Astrocyte of the spinal cord (primary cell): ENCODE data around the gene RBBP7.
"Not testable (repeated sequence)": the region's sequence is repeated elsewhere in the genome, so short reads cannot be mapped to it uniquely, and the experiment has no call there.

Experiments used
- DNase-seq: peaks from one replicate; pipeline ENCODE4 v3.0.0; 2011; ENCODE audit warnings: low read depth, low spot score
- H3K4me3 ChIP-seq: 2 replicates; pipeline ENCODE4 v1.5.1; 2011; ENCODE audit warnings: low read depth, mild to moderate bottlenecking, low read length, moderate library complexity
- in situ Hi-C: cut with HindIII; loops from 2 replicates; pipeline ENCODE4 v1.10.0; 2017; ENCODE audit warnings: low sequenced_read_pairs
- TF ChIP-seq, protein P1 (sequence below): IDR thresholded peaks from 2 replicates; pipeline ENCODE4 v1.5.1; 2012; ENCODE audit warnings: low read depth, mild to moderate bottlenecking, low read length, inconsistent platforms

The RBBP7 gene

DNA sequence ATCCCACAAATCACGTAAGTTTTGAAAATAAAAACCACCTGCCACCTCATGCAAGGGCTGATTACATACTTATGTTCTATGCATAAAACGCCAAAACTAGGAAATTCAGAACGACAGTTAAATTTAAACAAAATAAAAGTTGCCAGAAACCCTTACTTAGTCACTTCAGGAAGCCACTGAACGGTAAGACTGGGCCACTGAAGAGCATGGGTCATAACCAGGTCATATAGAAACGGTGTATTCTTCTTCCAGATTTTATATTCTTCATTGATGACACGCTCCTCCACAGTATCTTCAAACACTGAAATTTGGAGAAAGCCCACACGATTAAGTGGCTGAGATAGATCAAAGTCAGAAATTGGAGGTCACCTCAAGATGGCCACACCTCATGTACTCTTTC lies 1.2 kb downstream of the RBBP7 start:
- DNase-seq = no peak
- TF ChIP-seq, protein P1, sequence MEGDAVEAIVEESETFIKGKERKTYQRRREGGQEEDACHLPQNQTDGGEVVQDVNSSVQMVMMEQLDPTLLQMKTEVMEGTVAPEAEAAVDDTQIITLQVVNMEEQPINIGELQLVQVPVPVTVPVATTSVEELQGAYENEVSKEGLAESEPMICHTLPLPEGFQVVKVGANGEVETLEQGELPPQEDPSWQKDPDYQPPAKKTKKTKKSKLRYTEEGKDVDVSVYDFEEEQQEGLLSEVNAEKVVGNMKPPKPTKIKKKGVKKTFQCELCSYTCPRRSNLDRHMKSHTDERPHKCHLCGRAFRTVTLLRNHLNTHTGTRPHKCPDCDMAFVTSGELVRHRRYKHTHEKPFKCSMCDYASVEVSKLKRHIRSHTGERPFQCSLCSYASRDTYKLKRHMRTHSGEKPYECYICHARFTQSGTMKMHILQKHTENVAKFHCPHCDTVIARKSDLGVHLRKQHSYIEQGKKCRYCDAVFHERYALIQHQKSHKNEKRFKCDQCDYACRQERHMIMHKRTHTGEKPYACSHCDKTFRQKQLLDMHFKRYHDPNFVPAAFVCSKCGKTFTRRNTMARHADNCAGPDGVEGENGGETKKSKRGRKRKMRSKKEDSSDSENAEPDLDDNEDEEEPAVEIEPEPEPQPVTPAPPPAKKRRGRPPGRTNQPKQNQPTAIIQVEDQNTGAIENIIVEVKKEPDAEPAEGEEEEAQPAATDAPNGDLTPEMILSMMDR = no peak
- H3K4me3 ChIP-seq = peak overlapping the region; percentile 85
- in situ Hi-C loops = no loop called here

DNA sequence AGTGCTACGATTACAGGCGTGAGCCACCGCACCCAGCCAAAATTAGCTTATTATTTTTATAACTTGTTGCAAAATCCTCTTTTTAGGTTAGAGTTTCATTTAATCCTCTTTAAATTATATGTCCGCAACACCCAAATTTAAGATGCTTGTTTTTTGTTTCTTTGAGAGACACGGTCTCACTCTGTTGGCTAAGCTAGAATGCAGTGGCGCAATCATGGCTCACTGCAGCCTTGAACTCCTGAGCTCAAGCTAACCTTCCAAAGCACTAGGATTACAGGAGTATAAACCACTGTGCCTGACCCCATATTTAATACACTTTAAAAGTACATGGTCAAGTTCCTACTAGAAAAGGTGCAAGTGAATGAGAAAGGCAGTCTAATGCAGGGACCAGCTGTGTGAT lies 2.2 kb downstream of the RBBP7 start:
- no peak overlapping the region for H3K4me3 ChIP-seq

DNA sequence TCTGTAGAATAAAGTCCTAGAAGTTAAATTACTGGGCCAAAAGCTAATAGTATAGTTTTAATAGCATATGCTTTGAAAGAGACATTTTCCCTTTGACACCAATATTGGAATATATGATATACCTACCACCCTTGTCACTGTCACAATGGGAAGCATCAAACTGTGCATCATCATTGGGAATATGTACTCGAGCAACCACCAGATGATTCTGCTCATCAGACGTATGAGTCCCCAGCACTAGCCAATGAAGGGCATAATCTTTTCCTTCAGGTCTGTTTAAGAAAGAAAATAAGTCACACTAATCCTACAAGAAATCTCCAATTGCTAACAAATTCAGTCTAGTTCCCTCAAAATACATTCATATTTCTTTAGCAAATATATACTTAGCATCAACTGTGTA lies 7.3 kb downstream of the RBBP7 start:
- DNase-seq = no peak
- TF ChIP-seq, protein P1 = no peak
- H3K4me3 ChIP-seq = no peak overlapping the region
- in situ Hi-C loops = no loop called here

More for the DNA sequence above, 2.2 kb downstream of the RBBP7 start:
- in situ Hi-C loops = no loop called here
- DNase-seq = no peak
- TF ChIP-seq, protein P1 = no peak

DNA sequence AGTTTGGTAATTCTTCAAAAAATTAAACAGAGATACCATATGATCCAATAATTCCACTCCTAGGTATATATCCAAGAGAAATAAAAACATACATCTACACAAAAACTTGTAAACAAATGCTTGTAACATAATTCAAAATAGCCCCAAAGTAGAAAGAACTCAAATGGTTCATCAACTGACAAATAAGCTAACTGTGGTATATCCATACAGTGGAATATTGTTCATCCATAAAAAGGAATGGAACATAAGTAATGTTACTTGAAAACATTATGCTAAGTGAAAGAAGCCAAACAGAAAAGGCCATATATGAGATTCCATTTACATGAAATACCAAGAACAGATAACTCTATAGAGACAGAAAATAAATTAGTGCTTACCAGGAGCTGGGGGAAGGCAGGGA lies 13.4 kb downstream of the RBBP7 start:
- no peak for DNase-seq
- TF ChIP-seq, protein P1 = no peak
- in situ Hi-C loops = no loop called here
- no peak overlapping the region for H3K4me3 ChIP-seq

DNA sequence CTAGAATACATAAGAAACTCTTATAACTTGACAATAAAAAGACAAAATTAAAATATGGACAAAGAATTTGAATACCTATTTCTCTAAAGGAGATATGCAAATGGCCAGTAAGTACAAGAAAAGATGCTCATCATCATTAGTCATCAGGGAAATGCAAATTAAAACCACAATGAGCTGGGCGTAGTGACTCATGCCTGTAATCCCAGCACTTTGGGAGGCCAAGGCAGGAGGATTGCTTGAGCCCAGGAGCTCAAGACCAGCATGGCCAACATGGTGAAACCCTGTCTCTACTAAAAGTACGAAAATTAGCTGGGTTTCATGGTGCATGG lies 14.1 kb downstream of the RBBP7 start:
- in situ Hi-C loops, H3K4me3 ChIP-seq: not testable (repeated sequence)
- peak; percentile 61 for DNase-seq

DNA sequence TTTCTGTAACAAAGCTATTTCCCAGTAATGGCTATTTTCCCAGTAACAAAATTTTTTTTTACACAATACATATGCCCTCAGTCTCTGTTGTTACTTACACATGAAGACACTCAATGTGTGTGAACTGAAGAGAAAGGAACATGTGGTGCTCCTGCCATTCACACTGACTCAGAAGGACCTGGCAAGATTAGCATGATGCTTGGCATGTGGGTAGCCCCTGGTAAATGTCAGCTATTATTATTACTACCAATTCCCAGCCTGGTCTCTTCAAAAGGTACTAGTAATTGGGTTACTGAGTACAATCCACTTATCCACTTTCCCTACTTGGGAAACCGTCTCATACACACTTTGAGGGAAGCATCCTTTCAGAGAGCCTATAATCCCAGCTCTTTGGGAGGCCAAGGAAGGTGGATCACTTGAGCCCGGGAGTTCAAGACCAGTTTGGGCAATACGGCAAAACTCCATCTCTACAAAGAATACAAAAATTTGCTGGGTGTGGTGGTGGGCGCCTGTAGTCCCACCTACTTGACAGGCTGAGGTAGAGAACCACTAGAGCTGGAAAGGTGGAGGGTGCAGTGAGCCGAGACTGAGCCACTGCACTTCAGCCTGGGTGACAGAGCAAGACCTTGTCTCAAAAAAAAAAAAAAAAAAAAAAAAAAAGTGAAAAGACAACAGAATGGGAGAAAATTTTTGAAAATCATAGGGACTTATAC lies 14.6 kb downstream of the RBBP7 start:
- TF ChIP-seq, protein P1 = no peak
- DNase-seq = no peak

DNA sequence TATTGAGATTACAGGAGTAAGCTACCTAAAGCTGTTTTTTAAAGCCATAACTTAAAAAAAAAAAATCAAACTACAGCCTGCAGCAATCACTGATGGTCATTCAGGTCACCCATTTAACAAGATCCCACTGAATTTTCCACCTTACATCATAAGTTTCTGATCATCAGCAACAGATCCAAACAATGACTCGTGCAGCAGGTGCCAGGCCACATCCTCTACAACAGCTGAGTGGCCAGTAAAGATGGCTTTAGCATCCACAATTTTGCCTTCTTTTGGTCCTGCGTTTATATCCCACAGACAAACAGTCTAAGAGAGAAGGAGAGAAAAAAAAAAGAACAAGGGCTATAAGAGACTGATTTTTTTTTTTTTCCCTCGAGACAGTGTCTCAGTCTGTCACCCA lies 16.6 kb downstream of the RBBP7 start:
- in situ Hi-C loops = no loop called here
- H3K4me3 ChIP-seq = no peak overlapping the region
- TF ChIP-seq, protein P1 = no peak
- DNase-seq = no peak

More for the DNA sequence above, 14.6 kb downstream of the RBBP7 start:
- in situ Hi-C loops = no loop called here
- H3K4me3 ChIP-seq = no peak overlapping the region
